KOPT-K1 (cell line): ENCODE measurements around the gene CAV1.
A peak's percentile ranks its signal among the peaks of the same experiment; 100 is the strongest.

Source experiments
- H3K27ac ChIP-seq: fragments of 200-600 bp; sonication (generic); 2 replicates; pipeline ENCODE4 v1.5.1; 2016; ENCODE audit warnings: antibody characterized with exemption, mild to moderate bottlenecking, low read depth, low read length; ENCODE audit not compliant: poor library complexity, severe bottlenecking
- H3K36me3 ChIP-seq: fragments of 200-600 bp; sonication (generic); 2 replicates; pipeline ENCODE4 v1.5.1; 2017; ENCODE audit warnings: antibody characterized with exemption, mild to moderate bottlenecking, low read length, moderate library complexity; ENCODE audit not compliant: insufficient read depth
- H3K9me3 ChIP-seq: fragments of 200-600 bp; sonication (generic); 2 replicates; pipeline ENCODE4 v1.5.1; 2017; ENCODE audit warnings: antibody characterized with exemption, low read length, mild to moderate bottlenecking; ENCODE audit not compliant: insufficient read depth, poor library complexity, severe bottlenecking

The CAV1 gene

DNA sequence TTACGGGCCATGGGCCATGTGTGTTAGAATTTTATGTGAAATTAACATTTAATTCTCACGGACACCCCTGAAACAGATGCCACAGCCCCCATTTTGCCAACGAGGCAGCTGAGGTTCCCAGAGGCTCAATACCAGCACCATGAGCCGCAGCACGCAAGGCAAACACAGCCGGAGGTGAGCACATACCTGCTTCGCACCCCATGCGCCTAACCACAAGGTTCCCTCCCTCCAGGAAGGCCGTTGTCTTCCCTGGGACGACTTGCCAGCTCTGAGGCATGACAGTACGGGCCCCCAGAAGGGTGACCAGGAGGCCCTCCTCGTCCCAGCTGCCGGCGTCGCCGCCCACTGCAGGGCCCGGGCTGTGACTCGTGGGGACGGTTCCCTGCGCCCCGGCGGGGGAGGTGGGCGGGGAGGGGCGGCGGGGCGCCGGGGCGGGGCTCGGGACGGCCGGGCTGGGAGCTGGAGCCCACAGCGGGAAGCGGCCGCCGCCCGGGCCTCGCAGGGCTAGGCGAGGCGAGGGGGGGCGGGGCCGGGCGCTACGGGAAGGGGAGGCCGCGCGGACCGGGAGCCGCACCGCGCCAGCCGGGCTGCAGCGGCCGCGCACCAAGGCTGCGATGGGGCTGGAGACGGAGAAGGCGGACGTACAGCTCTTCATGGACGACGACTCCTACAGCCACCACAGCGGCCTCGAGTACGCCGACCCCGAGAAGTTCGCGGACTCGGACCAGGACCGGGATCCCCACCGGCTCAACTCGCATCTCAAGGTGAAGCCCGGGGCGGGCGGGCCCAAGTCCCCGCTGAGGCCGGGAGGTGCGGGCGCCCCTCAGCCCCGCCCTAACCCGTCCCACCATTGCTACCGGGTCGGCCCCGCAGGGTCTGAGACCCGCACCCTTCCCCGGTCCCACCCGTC, 25.4 kb upstream of the CAV1 start, which contains the start of gene CAV2:
TSS of gene CAV2 (plus strand) at position 571 of the 910 bp plus-strand sequence. CDS start at position 615, 44 bp downstream.
- Histone ChIP-seq H3K9me3 (peaks cover 3% of the 10 kb centered on the region), H3K36me3 (no peaks in the 10 kb centered on the region), H3K27ac (no peak within 1 kb of the TSS)

GRCh38 chr7:116500078-116500853, 24.6 kb upstream of the CAV1 start:
- H3K27ac ChIP-seq, result no peak overlapping the region
- H3K36me3 ChIP-seq, result no peaks in the 10 kb centered on the region
- H3K9me3 ChIP-seq, result peaks cover 3% of the 10 kb centered on the region

DNA sequence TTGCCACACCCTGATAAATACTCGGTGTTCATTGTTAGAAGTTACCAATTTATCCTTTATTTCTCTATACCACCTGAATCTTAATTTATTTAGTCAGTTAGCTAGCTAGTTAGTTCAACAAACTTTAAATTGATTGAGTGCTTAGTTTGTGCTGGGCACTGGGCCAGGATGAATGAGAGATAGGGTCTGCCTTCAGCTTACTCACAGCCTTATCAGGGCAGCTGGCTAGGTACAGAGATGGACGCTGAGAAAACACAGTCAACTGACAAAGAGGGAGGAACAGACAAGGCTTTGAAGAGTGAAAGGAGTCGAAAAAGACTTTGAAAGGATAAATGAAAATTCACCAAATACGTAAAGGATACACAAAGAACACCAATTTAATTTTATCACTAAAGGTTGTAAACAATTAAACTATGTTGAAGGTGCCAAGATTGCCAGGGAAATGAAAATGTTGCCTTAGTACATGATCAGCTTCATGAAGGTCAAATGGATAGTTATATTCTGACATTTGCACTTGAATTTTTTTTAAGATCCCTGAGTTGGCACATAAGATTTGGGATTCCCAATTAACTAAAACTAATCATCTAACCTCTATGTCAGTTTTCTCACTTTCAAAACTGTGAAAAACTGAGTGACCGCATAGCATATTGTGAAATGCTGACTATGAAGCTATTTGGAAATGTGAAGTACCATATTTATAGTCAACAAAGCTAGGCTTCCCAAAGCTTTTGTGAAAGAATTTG, 23.2 kb upstream of the CAV1 start:
- Histone ChIP-seq H3K9me3 (peaks cover 3% of the 10 kb centered on the region), H3K27ac (no peak overlapping the region), H3K36me3 (no peaks in the 10 kb centered on the region)

- no peak overlapping the region for H3K27ac ChIP-seq
- peaks cover 3% of the 10 kb centered on the region for H3K9me3 ChIP-seq
- H3K36me3 ChIP-seq, result no peaks in the 10 kb centered on the region
These were observed 22.4 kb upstream of the CAV1 start for GRCh38 chr7:116502201-116503096.

GRCh38 chr7:116503835-116504234, 21.0 kb upstream of the CAV1 start:
- Histone ChIP-seq H3K27ac (no peak overlapping the region), H3K36me3 (no peaks in the 10 kb centered on the region), H3K9me3 (peaks cover 3% of the 10 kb centered on the region)

- Histone ChIP-seq H3K27ac (no peak overlapping the region), H3K9me3 (no peaks in the 10 kb centered on the region), H3K36me3 (no peaks in the 10 kb centered on the region)
These were observed 19.6 kb upstream of the CAV1 start for GRCh38 chr7:116505278-116505677.

- Histone ChIP-seq H3K27ac (no peak overlapping the region), H3K9me3 (no peaks in the 10 kb centered on the region), H3K36me3 (no peaks in the 10 kb centered on the region)
These were observed 19.0 kb upstream of the CAV1 start for GRCh38 chr7:116505823-116506222.

DNA sequence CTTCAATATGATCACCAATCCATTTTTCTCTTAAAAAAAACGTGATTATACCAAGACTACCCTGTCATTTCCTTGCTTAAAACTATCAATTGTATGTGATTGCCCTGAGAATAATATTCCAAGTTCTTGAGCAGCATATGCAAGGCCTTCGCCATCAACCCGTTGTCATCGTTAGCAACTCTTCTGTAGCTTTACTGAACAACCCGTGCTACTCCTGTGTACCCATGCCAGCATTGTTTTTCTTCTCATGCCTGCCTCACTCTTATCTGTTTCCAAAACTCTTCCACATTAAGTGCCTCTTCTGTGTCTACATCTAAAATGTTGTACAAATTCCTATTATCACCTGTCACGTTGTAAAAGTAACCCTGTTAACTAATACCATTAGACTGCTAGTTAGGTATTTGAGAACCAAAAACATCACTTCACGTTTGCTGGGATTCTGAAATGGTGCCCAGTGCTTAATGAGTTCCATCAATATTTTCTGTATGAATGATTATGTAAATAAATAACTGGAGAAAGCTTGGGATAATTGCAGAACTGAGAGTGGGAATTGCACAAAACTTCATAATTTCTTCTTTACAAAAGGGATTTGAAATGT, 14.8 kb upstream of the CAV1 start:
- no peaks in the 10 kb centered on the region for H3K9me3 ChIP-seq
- H3K36me3 ChIP-seq, result no peaks in the 10 kb centered on the region
- no peak overlapping the region for H3K27ac ChIP-seq

- no peaks in the 10 kb centered on the region for H3K9me3 ChIP-seq
- H3K36me3 ChIP-seq, result no peaks in the 10 kb centered on the region
- no peak overlapping the region for H3K27ac ChIP-seq
These were observed 14.0 kb upstream of the CAV1 start for GRCh38 chr7:116510795-116511194.

DNA sequence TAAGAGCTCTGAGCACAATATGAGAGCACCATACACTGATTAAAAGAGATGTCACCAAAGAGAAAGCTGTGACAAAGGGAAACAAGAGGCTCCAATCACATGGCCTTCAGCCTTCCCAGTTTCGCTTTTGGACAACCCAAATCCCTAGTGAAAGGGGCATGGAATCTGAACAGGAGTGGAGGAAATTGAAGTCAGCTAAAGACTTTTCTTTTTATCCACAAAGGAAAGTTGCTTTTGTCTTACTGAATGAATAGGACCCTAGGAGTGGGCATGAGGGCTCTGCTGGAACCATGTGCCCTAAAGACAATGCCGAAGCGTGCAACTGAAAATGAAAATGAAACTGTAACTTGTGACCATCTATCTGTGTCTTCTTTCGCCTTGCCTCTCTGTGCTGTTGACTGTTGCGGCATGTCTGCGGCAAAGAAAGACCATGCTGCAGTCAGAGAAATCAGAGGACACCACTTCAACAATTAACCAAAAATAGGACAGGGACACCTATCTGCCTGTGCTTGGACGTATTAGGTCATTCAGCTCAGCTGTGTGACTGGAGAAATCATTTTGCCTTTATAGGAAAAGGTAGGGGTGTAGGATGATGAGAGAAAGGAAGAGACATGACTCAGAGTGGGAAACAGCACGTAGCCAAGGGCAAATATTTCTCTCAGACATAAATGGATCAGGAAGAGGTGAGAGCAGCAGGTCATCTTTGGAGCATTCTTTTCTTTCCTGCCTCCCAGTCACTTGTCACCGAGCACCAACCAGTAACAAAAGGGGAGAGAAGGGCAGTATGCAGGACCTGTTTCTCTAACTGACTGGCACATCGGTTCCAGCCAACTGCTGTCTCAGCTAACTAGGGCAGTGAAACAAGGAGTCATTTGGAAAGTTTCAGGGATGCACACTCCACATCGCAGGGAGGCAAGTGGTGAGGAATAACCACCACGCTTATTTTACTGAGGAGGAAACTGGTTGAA, 13.0 kb upstream of the CAV1 start:
- Histone ChIP-seq H3K9me3 (no peaks in the 10 kb centered on the region), H3K27ac (peak overlapping the region; percentile 73), H3K36me3 (no peaks in the 10 kb centered on the region)

DNA sequence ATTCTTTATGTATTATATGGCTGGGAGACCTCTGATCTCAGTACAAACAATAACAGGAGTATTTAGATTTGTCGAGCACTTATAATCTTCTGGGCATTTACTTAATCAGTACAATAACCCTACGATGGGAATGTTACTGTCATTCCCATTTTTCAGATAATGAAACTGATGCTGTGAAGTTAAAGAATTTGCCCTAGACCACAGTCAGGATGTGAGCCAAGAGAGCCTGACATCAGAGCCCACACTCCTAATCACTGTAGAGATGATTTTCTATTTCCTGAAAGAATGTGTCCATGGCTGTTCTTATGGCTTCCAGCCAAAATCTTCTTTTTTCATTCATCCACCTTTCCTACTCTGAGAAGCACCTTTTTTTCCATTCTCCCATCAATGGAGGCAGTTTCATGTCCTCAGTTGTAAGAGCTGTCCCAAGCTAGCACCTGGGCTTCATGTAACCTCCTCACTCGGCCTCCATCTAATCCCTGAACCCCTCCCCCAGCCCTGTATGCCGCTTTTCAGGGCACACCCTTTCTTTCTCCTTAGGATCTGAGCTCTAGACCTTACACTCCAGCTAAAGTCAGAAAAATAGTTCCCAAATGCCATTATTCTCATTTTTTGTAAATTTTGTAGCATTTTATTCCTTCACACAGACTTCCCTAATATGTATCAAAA, 12.2 kb upstream of the CAV1 start:
- H3K27ac ChIP-seq, result peak overlapping the region; percentile 73
- no peaks in the 10 kb centered on the region for H3K36me3 ChIP-seq
- no peaks in the 10 kb centered on the region for H3K9me3 ChIP-seq

DNA sequence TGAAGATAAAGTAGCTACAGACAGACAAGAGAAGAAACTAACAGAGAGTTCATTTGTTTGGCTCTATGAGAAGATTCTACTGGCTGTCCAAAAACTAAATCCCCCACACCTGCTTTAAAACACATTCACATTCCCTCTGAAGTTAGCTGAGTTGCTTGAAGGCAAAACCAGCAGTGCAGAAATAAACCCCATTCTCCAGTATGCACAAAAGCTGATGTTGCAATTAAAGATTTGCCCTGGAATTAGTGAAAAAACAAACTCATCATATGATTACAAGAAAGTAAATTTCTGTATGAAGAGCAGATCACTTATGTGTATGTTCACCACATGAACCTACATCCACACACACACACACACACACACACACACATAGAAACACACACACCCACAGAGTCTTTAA, 9.3 kb upstream of the CAV1 start:
- Histone ChIP-seq H3K9me3 (no peaks in the 10 kb centered on the region), H3K36me3 (no peaks in the 10 kb centered on the region), H3K27ac (no peak overlapping the region)

- no peaks in the 10 kb centered on the region for H3K9me3 ChIP-seq
- H3K27ac ChIP-seq, result no peak overlapping the region
- no peaks in the 10 kb centered on the region for H3K36me3 ChIP-seq
These were observed 8.5 kb upstream of the CAV1 start for GRCh38 chr7:116516324-116516723.
